ENCODE results near the gene CNOT10. TPM values are rescaled to one million over a fixed set of nuclear protein-coding genes. Genes with fewer than 3 reads are reported as not detected.
A peak's percentile ranks its signal among the peaks of the same experiment; 100 is the strongest.

Gene CNOT10
- total and polyA plus RNA-seq, 2 donors (not counting 1 experiment from before 2014, with no cell fraction given), result 22.6 to 69.0 TPM

- Histone ChIP-seq H3K9me3 (ENCODE audit: control extremely low read depth in 1 of 3, control insufficient read depth in 2 of 3, insufficient read depth in 1 of 3, low read length in 2 of 3) (no peaks in the 10 kb centered on the region), H3K27me3 (replicated peaks in 1 of 4; ENCODE audit: control extremely low read depth in 1 of 4, control insufficient read depth in 3 of 4, insufficient read depth in 4 of 4, low read length in 3 of 4) (no peaks in the 10 kb centered on the region), H3K79me2 (ENCODE audit: control insufficient read depth, insufficient read depth, low read length) (peaks cover 17% of the 10 kb centered on the region), H3K27ac (ENCODE audit: low read length in 2 of 2) (no peak overlapping the region), H4K20me1 (ENCODE audit: control insufficient read depth, insufficient read depth, low read length, poor library complexity, severe bottlenecking) (no peaks in the 10 kb centered on the region), H3K4me3 (ENCODE audit: control extremely low read depth in 1 of 5, extremely low read depth in 1 of 5, insufficient read depth in 1 of 5, low read depth in 2 of 5, low read length in 4 of 5) (no peak overlapping the region), H3K9ac (ENCODE audit: low read length) (no peak overlapping the region), H2AFZ (ENCODE audit: insufficient read depth, low read depth, low read length, poor library complexity, severe bottlenecking) (no peak overlapping the region), H3K36me3 (replicated peaks in 1 of 2; ENCODE audit: control extremely low read depth in 1 of 2, control insufficient read depth in 1 of 2, extremely low read depth in 1 of 2, insufficient read depth in 2 of 2, low read length in 1 of 2) (no peaks in the 10 kb centered on the region), H3K4me1 (ENCODE audit: control insufficient read depth in 2 of 2, insufficient read depth in 2 of 2, low read length in 2 of 2) (peaks cover 19% of the 10 kb centered on the region in 2 donors), H3K4me2 (replicated peaks; ENCODE audit: low read depth, low read length, poor library complexity, severe bottlenecking) (no peak overlapping the region)
- H3K27me3 Mint-ChIP-seq, result peaks cover 4% of the 10 kb centered on the region
- peaks cover 23% of the 10 kb centered on the region for H3K4me1 Mint-ChIP-seq
- no peak overlapping the region for H3K4me3 Mint-ChIP-seq
- intact Hi-C loops (cut with micrococcal nuclease), result loop anchor here (10.0 kb wide), 1 partner anchor 413 kb away; the partner anchor contains the start of genes GLB1 and TMPPE
- no peaks in the 10 kb centered on the region for H3K9me3 Mint-ChIP-seq (ENCODE audit: insufficient read depth)
- no peak for ATAC-seq (ENCODE audit: low read depth)
- CTCF ChIA-PET, result interaction anchor here (0.8 kb wide), 1 partner anchor 172 kb away, joined by 3 read pairs; no protein-coding TSS in a partner anchor
- H3K27ac Mint-ChIP-seq, result no peak overlapping the region
- WGBS (ENCODE audit: insufficient coverage), result no CpG with 5 or more reads among the region's 4 CpGs
- POLR2A ChIA-PET, result no interaction called here
- no peak for DNase-seq
- TF ChIP-seq CTCF (IDR thresholded peaks at IDR 0.05), result no peak
- TF ChIP-seq EZH2 (IDR thresholded peaks at IDR 0.05; ENCODE audit: borderline replicate concordance, insufficient read depth, low read depth, low read length, poor library complexity, severe bottlenecking), result no peak
Measured at GRCh38 chr3:32681811-32682210, 3.2 kb upstream of the CNOT10 start.

- no peak for DNase-seq
- Histone ChIP-seq H3K4me3 (ENCODE audit: control extremely low read depth in 1 of 5, extremely low read depth in 1 of 5, insufficient read depth in 1 of 5, low read depth in 2 of 5, low read length in 4 of 5) (peak overlapping the region; percentile 76 to 97 (median 88)), H3K27ac (ENCODE audit: low read length in 2 of 2) (peak overlapping the region; percentile 75 to 95), H3K9me3 (ENCODE audit: control extremely low read depth in 1 of 3, control insufficient read depth in 2 of 3, insufficient read depth in 1 of 3, low read length in 2 of 3) (no peaks in the 10 kb centered on the region), H3K79me2 (ENCODE audit: control insufficient read depth, insufficient read depth, low read length) (peaks cover 41% of the 10 kb centered on the region), H3K4me1 (ENCODE audit: control insufficient read depth in 2 of 2, insufficient read depth in 2 of 2, low read length in 2 of 2) (peaks cover 19 to 20% of the 10 kb centered on the region in 2 donors), H3K27me3 (replicated peaks in 1 of 4; ENCODE audit: control extremely low read depth in 1 of 4, control insufficient read depth in 3 of 4, insufficient read depth in 4 of 4, low read length in 3 of 4) (no peaks in the 10 kb centered on the region), H3K9ac (ENCODE audit: low read length) (peak overlapping the region; percentile 92), H2AFZ (ENCODE audit: insufficient read depth, low read depth, low read length, poor library complexity, severe bottlenecking) (peak overlapping the region; percentile 88), H4K20me1 (ENCODE audit: control insufficient read depth, insufficient read depth, low read length, poor library complexity, severe bottlenecking) (peaks cover under 1% of the 10 kb centered on the region), H3K4me2 (replicated peaks; ENCODE audit: low read depth, low read length, poor library complexity, severe bottlenecking) (peak overlapping the region; percentile 89), H3K36me3 (replicated peaks in 1 of 2; ENCODE audit: control extremely low read depth in 1 of 2, control insufficient read depth in 1 of 2, extremely low read depth in 1 of 2, insufficient read depth in 2 of 2, low read length in 1 of 2) (no peaks in the 10 kb centered on the region)
- ATAC-seq (ENCODE audit: low read depth), result no peak
- Mint-ChIP-seq H3K4me3 (peak overlapping the region; percentile 95), H3K4me1 (peaks cover 31% of the 10 kb centered on the region), H3K27me3 (peaks cover 4% of the 10 kb centered on the region), H3K27ac (peak overlapping the region; percentile 95), H3K9me3 (ENCODE audit: insufficient read depth) (no peaks in the 10 kb centered on the region)
- TF ChIP-seq CTCF (IDR thresholded peaks at IDR 0.05) (no peak), EZH2 (IDR thresholded peaks at IDR 0.05; ENCODE audit: borderline replicate concordance, insufficient read depth, low read depth, low read length, poor library complexity, severe bottlenecking) (no peak)
- WGBS (ENCODE audit: insufficient coverage), result no CpG with 5 or more reads among the region's 4 CpGs
- CTCF ChIA-PET, result interaction anchor here (0.7 to 1.6 kb wide), 4 partner anchors 12 to 169 kb away, joined by 3 to 5 read pairs (median 4); no protein-coding TSS in a partner anchor
- POLR2A ChIA-PET, result interaction anchor here (1.0 to 1.7 kb wide), 3 partner anchors 182 to 1152 kb away, joined by 3 read pairs; partner anchors contain the start of genes CMTM6, STT3B and UBP1
- intact Hi-C loops (cut with micrococcal nuclease), result loop anchor here (2.0 to 10.0 kb wide), 2 partner anchors 411 to 577 kb away; partner anchors contain the start of genes GLB1, GPD1L and TMPPE
Measured at GRCh38 chr3:32684029-32684799, 774 bp upstream of the CNOT10 start.

All from B cell (primary cell).